Neural cell (in vitro differentiated cells): ENCODE measurements around the gene SNUPN.

Source experiments
- CTCF ChIP-seq: fragments of 450-650 bp; IDR thresholded peaks from 2 replicates; pipeline ENCODE4 v1.5.1; 2014; ENCODE audit warnings: antibody characterized with exemption, mild to moderate bottlenecking, moderate library complexity; ENCODE audit not compliant: poor library complexity, severe bottlenecking
- EP300 ChIP-seq: fragments of 450-650 bp; conservative IDR thresholded peaks from 2 replicates; pipeline ENCODE4 v1.6.1; 2014; ENCODE audit warnings: antibody characterized with exemption, mild to moderate bottlenecking, moderate library complexity; ENCODE audit not compliant: poor library complexity, severe bottlenecking
- REST ChIP-seq: IDR thresholded peaks from 2 replicates; pipeline ENCODE4 v1.6.1; 2012; ENCODE audit warnings: borderline replicate concordance

- TF ChIP-seq CTCF (no peak), REST (no peak), EP300 (no peak)
Measured at GRCh38 chr15:75598361-75598760, 27.2 kb downstream of the SNUPN start.
